ENCODE data around the gene PRDM16. TPM values are rescaled to one million over a fixed set of nuclear protein-coding genes. Genes with fewer than 3 reads are reported as not detected.

The PRDM16 gene
- polyA plus RNA-seq, 3 donors: not detected

DNA sequence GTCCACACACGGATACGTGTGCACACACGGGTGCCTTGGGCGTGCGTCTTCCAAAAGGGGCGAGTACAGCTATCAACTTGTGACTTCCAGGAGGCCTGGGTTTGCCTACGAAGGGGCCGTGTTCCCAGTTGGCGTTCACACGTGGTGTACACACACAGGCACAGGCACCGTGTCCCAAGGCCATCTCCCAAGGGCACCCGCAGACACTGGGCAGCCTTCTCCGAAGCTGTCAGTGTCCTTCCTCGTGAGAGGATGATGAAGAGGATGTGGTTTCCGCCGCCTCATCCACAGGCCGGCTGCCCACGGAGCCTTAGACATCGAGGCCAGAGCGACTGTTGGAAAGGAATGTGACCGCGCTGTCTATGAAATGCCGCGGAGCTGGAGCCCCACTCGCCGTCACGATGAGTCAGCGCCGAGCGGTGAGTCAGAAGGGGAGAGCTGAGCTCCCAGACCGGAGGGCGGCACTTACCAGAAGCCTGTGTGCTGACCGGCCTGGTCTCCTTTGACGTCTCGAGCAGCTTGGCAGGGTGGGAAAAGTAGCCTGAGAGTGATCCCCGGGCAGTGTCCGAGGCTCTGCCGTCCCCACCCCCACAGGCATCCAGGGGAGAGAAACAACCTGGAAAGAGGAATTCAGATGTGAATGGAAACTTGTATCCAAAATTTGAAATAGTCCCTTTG, 244.0 kb downstream of the PRDM16 start:
- DNase-seq: peak; percentile 50 to 72 (median 50)
- Mint-ChIP-seq H3K9me3 (peaks cover 0 to 13% (median 4%) of the 10 kb centered on the region in 7 donors), H3K27ac (peak overlapping the region in 4 of 7 donors; percentile 30 to 73 (median 58)), H3K36me3 (no peaks in the 10 kb centered on the region), H3K27me3 (ENCODE audit: low read depth in 3 of 3) (peaks cover 14 to 27% (median 19%) of the 10 kb centered on the region in 3 donors), H3K4me1 (peaks cover 12% of the 10 kb centered on the region), H3K4me3 (peak overlapping the region in 1 of 2 donors; percentile 65)
- H3K27ac ChIP-seq (ENCODE audit: low read depth in 1 of 2, low read length in 2 of 2): no peak overlapping the region
- H3K27me3 ChIP-seq (ENCODE audit: control insufficient read depth in 2 of 2, insufficient read depth in 2 of 2, low read length in 2 of 2): peaks cover 0 to 22% of the 10 kb centered on the region in 2 donors
- no peaks in the 10 kb centered on the region for H3K79me2 ChIP-seq (ENCODE audit: insufficient read depth, low read length)
- H3K4me3 ChIP-seq (replicated peaks in 1 of 3; ENCODE audit: low read depth in 2 of 3, low read length in 3 of 3): no peak overlapping the region
- peaks cover 0 to 6% of the 10 kb centered on the region in 2 donors for H3K4me1 ChIP-seq (ENCODE audit: control insufficient read depth in 1 of 2, insufficient read depth in 2 of 2, low read length in 2 of 2)
- WGBS (ENCODE audit: insufficient coverage): 21% methylated on average over 31 of the region's 38 CpGs
- TF ChIP-seq, protein P1, sequence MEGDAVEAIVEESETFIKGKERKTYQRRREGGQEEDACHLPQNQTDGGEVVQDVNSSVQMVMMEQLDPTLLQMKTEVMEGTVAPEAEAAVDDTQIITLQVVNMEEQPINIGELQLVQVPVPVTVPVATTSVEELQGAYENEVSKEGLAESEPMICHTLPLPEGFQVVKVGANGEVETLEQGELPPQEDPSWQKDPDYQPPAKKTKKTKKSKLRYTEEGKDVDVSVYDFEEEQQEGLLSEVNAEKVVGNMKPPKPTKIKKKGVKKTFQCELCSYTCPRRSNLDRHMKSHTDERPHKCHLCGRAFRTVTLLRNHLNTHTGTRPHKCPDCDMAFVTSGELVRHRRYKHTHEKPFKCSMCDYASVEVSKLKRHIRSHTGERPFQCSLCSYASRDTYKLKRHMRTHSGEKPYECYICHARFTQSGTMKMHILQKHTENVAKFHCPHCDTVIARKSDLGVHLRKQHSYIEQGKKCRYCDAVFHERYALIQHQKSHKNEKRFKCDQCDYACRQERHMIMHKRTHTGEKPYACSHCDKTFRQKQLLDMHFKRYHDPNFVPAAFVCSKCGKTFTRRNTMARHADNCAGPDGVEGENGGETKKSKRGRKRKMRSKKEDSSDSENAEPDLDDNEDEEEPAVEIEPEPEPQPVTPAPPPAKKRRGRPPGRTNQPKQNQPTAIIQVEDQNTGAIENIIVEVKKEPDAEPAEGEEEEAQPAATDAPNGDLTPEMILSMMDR (IDR thresholded peaks at IDR 0.05): no peak
- no peak overlapping the region for H2AFZ ChIP-seq (ENCODE audit: insufficient read depth, low read depth, low read length, poor library complexity, severe bottlenecking)
- no peak overlapping the region for H3K9ac ChIP-seq (ENCODE audit: insufficient read depth, low read length, poor library complexity, severe bottlenecking)
- no peaks in the 10 kb centered on the region for H3K36me3 ChIP-seq (replicated peaks in 1 of 2; ENCODE audit: control insufficient read depth in 1 of 2, insufficient read depth in 2 of 2, low read length in 2 of 2)
- no peaks in the 10 kb centered on the region for H4K20me1 ChIP-seq (ENCODE audit: insufficient read depth, low read length)
- no peak overlapping the region for H3K4me2 ChIP-seq (replicated peaks; ENCODE audit: extremely low read depth, low read length, poor library complexity, severe bottlenecking)
- intact Hi-C loops (cut with micrococcal nuclease): no loop called here
- H3K9me3 ChIP-seq (replicated peaks in 1 of 2; ENCODE audit: control insufficient read depth in 1 of 2, insufficient read depth in 1 of 2, low read length in 2 of 2): peaks cover 4 to 11% of the 10 kb centered on the region in 2 donors

DNA sequence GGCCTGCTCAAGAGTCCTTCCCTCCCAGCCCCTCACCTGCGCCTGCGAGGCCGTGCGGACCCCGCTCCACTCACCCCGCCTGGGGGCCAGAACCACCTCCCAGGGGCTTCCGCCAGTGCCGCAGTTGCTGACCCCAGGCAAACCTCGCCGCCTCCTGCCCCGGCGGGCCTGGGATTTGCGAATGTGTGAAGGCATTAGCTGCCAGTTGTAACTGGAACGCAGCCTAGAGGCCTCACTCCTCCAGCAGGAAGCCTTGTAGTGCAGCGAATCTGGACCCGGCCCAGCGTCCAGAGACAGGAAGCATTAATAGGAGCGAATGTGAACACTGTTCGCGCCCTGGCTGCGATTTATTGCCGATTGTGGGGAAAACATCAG, 244.6 kb downstream of the PRDM16 start:
- peak overlapping the region in 1 of 2 donors; percentile 35 for H3K4me3 Mint-ChIP-seq
- intact Hi-C loops (cut with micrococcal nuclease): no loop called here

More for the DNA sequence above, 244.6 kb downstream of the PRDM16 start:
- peaks cover 4 to 11% of the 10 kb centered on the region in 2 donors for H3K9me3 ChIP-seq (replicated peaks in 1 of 2; ENCODE audit: control insufficient read depth in 1 of 2, insufficient read depth in 1 of 2, low read length in 2 of 2)
- H3K9ac ChIP-seq (ENCODE audit: insufficient read depth, low read length, poor library complexity, severe bottlenecking): no peak overlapping the region
- Mint-ChIP-seq H3K4me1 (peaks cover 12% of the 10 kb centered on the region), H3K9me3 (peaks cover 0 to 13% (median 4%) of the 10 kb centered on the region in 7 donors), H3K36me3 (no peaks in the 10 kb centered on the region), H3K27ac (peak overlapping the region in 1 of 7 donors; percentile 30), H3K27me3 (ENCODE audit: low read depth in 3 of 3) (peaks cover 14 to 27% (median 19%) of the 10 kb centered on the region in 3 donors)
- H3K27ac ChIP-seq (ENCODE audit: low read depth in 1 of 2, low read length in 2 of 2): no peak overlapping the region
- 43% methylated on average over 22 of the region's 22 CpGs for WGBS (ENCODE audit: insufficient coverage)
- H3K79me2 ChIP-seq (ENCODE audit: insufficient read depth, low read length): no peaks in the 10 kb centered on the region
- peaks cover 0 to 22% of the 10 kb centered on the region in 2 donors for H3K27me3 ChIP-seq (ENCODE audit: control insufficient read depth in 2 of 2, insufficient read depth in 2 of 2, low read length in 2 of 2)
- no peak overlapping the region for H2AFZ ChIP-seq (ENCODE audit: insufficient read depth, low read depth, low read length, poor library complexity, severe bottlenecking)
- DNase-seq: no peak
- H3K36me3 ChIP-seq (replicated peaks in 1 of 2; ENCODE audit: control insufficient read depth in 1 of 2, insufficient read depth in 2 of 2, low read length in 2 of 2): no peaks in the 10 kb centered on the region
- TF ChIP-seq, protein P1 (IDR thresholded peaks at IDR 0.05): no peak
- H3K4me1 ChIP-seq (ENCODE audit: control insufficient read depth in 1 of 2, insufficient read depth in 2 of 2, low read length in 2 of 2): peaks cover 0 to 6% of the 10 kb centered on the region in 2 donors
- no peaks in the 10 kb centered on the region for H4K20me1 ChIP-seq (ENCODE audit: insufficient read depth, low read length)
- H3K4me3 ChIP-seq (replicated peaks in 1 of 3; ENCODE audit: low read depth in 2 of 3, low read length in 3 of 3): no peak overlapping the region
- no peak overlapping the region for H3K4me2 ChIP-seq (replicated peaks; ENCODE audit: extremely low read depth, low read length, poor library complexity, severe bottlenecking)

All from CD14-positive monocyte (primary cell).